Endothelial cell of umbilical vein (primary cell): ENCODE results near the gene ADAMTS12. TPM values are rescaled to one million over a fixed set of nuclear protein-coding genes. Genes with fewer than 3 reads are reported as not detected.

ENCODE experiments used
- BruUV-seq: library from RNA; stranded (reverse); fragments of 400-500 nt; replicated peaks from 2 replicates; lab custom pipeline; 2021; lab: Mats Ljungman, UMichigan
- CTCF ChIA-PET: fragments of 300-600, 350-600 bp; sonication (Branson Sonifier 250); formaldehyde crosslinking; loops from one replicate; lab custom pipeline; 2021; ENCODE audit warnings: antibody characterized with exemption, inconsistent platforms; lab: Charles Lee
- POLR2A ChIA-PET: fragments of 300-600, 350-600 bp; sonication (Branson Sonifier 250); formaldehyde crosslinking; loops from one replicate; lab custom pipeline; 2021; ENCODE audit warnings: antibody characterized with exemption, inconsistent platforms; lab: Charles Lee
- DNase-seq: peaks from one replicate; pipeline ENCODE4 v3.0.0-alpha.2; 2011; ENCODE audit warnings: low read depth, low spot score
- FAIRE-seq: peaks from 2 replicates; lab custom pipeline; 2011; peaks lifted over from hg19 to GRCh38; lab: Jason Lieb, UNC
- H2AFZ ChIP-seq: 2 replicates; pipeline ENCODE4 v1.6.0; 2012; ENCODE audit warnings: low read depth, low read length, control low read depth, inconsistent platforms
- H3K27ac ChIP-seq: 2 replicates; pipeline ENCODE4 v1.5.1; 2011; ENCODE audit warnings: low read depth, mild to moderate bottlenecking, control low read depth, low read length, moderate library complexity; ENCODE audit not compliant: insufficient read depth
- H3K27me3 ChIP-seq, 2 experiments: 2 replicates each; pipeline versions ENCODE4 v1.6.0 to v1.6.1; 2011; ENCODE audit warnings: low read length in 2 of 2, mixed read lengths in 1 of 2; ENCODE audit not compliant: control insufficient read depth in 2 of 2, insufficient read depth in 2 of 2
- H3K36me3 ChIP-seq, 2 experiments: 2 replicates in 1 of 2; 3 replicates in 1 of 2; pipeline ENCODE4 v1.5.1; 2011; ENCODE audit warnings: low read length in 2 of 2, mild to moderate bottlenecking in 1 of 2, moderate library complexity in 1 of 2; ENCODE audit not compliant: control insufficient read depth in 2 of 2, insufficient read depth in 2 of 2; ENCODE audit errors: extremely low read depth in 1 of 2
- H3K4me1 ChIP-seq: 3 replicates; pipeline ENCODE4 v1.5.1; 2011; ENCODE audit warnings: mild to moderate bottlenecking, low read length; ENCODE audit not compliant: control insufficient read depth, insufficient read depth; ENCODE audit errors: extremely low read depth
- H3K4me2 ChIP-seq: 2 replicates; pipeline ENCODE4 v1.6.1; 2011; ENCODE audit warnings: low read length, control low read depth, mixed read lengths; ENCODE audit not compliant: insufficient read depth
- H3K4me3 ChIP-seq, 3 experiments: fragments of 200-600 bp in 1 of 3; sonication (generic), shearing (Covaris generic) in 1 of 3; replicated peaks in 1 of 3; 2 replicates each; pipeline ENCODE4 v1.5.1; 2011 to 2016; ENCODE audit warnings: control low read depth in 3 of 3, low read length in 3 of 3, mild to moderate bottlenecking in 2 of 3, inconsistent platforms in 1 of 3, low read depth in 1 of 3, moderate library complexity in 1 of 3; ENCODE audit not compliant: insufficient read depth in 1 of 3
- H3K79me2 ChIP-seq: 2 replicates; pipeline ENCODE4 v1.6.0; 2012; ENCODE audit warnings: low read length, inconsistent platforms; ENCODE audit not compliant: control insufficient read depth, insufficient read depth
- H3K9ac ChIP-seq: replicated peaks from 2 replicates; pipeline ENCODE3; 2011; ENCODE audit warnings: low read length, control low read depth; ENCODE audit not compliant: insufficient read depth; ENCODE audit errors: extremely low read depth
- H3K9me1 ChIP-seq: replicated peaks from 3 replicates; pipeline ENCODE4 v1.6.0; 2011; ENCODE audit warnings: mild to moderate bottlenecking, low read length; ENCODE audit not compliant: control insufficient read depth, insufficient read depth; ENCODE audit errors: extremely low read depth
- H3K9me3 ChIP-seq: replicated peaks from 2 replicates; pipeline ENCODE4 v1.5.1; 2012; ENCODE audit warnings: low read length, inconsistent platforms; ENCODE audit not compliant: control insufficient read depth, insufficient read depth
- H4K20me1 ChIP-seq: replicated peaks from 2 replicates; pipeline ENCODE3; 2011; ENCODE audit warnings: mild to moderate bottlenecking, low read length; ENCODE audit not compliant: control insufficient read depth, insufficient read depth; ENCODE audit errors: extremely low read depth
- CTCF ChIP-seq, 2 donors: IDR thresholded peaks; 1 replicate in 1 of 2; 2 replicates in 1 of 2; pipeline ENCODE4 v1.5.1; 2011; ENCODE audit warnings: low read length in 2 of 2, mild to moderate bottlenecking in 2 of 2, moderate library complexity in 2 of 2, control low read depth in 1 of 2, inconsistent platforms in 1 of 2, low read depth in 1 of 2; ENCODE audit not compliant: insufficient read depth in 1 of 2; ENCODE audit errors: extremely low read depth in 1 of 2
- EZH2 ChIP-seq: IDR thresholded peaks from 2 replicates; pipeline ENCODE4 v1.6.1; 2012; ENCODE audit warnings: borderline replicate concordance, low read depth, mild to moderate bottlenecking, moderate library complexity, low read length, inconsistent platforms; ENCODE audit not compliant: severe bottlenecking
- FOS ChIP-seq: IDR thresholded peaks from 2 replicates; pipeline ENCODE4 v1.6.1; 2011; ENCODE audit warnings: mild to moderate bottlenecking, low read length, moderate library complexity, borderline replicate concordance; ENCODE audit not compliant: insufficient read depth
- GATA2 ChIP-seq: IDR thresholded peaks from 2 replicates; pipeline ENCODE4 v1.7.0; 2011; ENCODE audit warnings: low read depth, mild to moderate bottlenecking, moderate library complexity, mixed read lengths, low read length; ENCODE audit not compliant: insufficient read length, insufficient read depth
- JUN ChIP-seq: IDR thresholded peaks from 2 replicates; pipeline ENCODE4 v1.6.1; 2011; ENCODE audit warnings: borderline replicate concordance, low read depth; ENCODE audit not compliant: insufficient read length, insufficient read depth
- MAX ChIP-seq: IDR thresholded peaks from 2 replicates; pipeline ENCODE4 v1.6.1; 2011; ENCODE audit not compliant: insufficient read depth, insufficient read length
- MYC ChIP-seq: IDR thresholded peaks from one replicate; pipeline ENCODE4 v1.6.1; 2011; ENCODE audit warnings: mild to moderate bottlenecking, low read depth, low read length
- POLR2A ChIP-seq: IDR thresholded peaks from 2 replicates; pipeline ENCODE4 v1.6.1; 2012; ENCODE audit warnings: low read depth, mild to moderate bottlenecking, control low read depth, low read length
- POLR2AphosphoS5 ChIP-seq: IDR thresholded peaks from 2 replicates; pipeline ENCODE4 v1.6.1; 2012; ENCODE audit warnings: low read depth, mild to moderate bottlenecking, control low read depth, low read length, moderate library complexity; ENCODE audit not compliant: insufficient read depth
- dilution Hi-C: fragments of 300-500 bp; cut with MboI; formaldehyde crosslinking; loops from one replicate; pipeline ENCODE4 v1.15.0; 2019; ENCODE audit warnings: low sequenced_read_pairs; ENCODE audit not compliant: extremely low pct_ligation_motif_present
- intact Hi-C: fragments of 100-400 bp; cut with micrococcal nuclease; formaldehyde crosslinking; loops from one replicate; pipeline ENCODE4 v1.10.0; 2022
- polyA plus RNA-seq, 4 experiments: library from polyadenylated mRNA; depleted of rRNA in 3 of 4; stranded (reverse) in 3 of 4; unstranded in 1 of 4; fragments of >200 nt; gene quantifications; 2 replicates each; pipeline versions ENCODE4 v1.2.1 to v1.2.3, GENCODE V29; 2011 to 2012; ENCODE audit warnings: missing spikeins in 1 of 4
- total RNA-seq: library from RNA; stranded (reverse); gene quantifications from 2 replicates; pipeline ENCODE4 v1.2.3, GENCODE V29; 2021

ADAMTS12 gene
- total and polyA plus RNA-seq, 2 donors (not counting 3 experiments of a cell fraction or from before 2014, with no cell fraction given), result 0.88 TPM; not detected in 1

- no TSS peak for BruUV-seq
- no peak for FAIRE-seq
- H4K20me1 ChIP-seq, result no peaks in the 10 kb centered on the region
- no peaks in the 10 kb centered on the region for H3K36me3 ChIP-seq
- CTCF ChIA-PET, result interaction anchor here (1.8 kb wide), 1 partner anchor 48 kb away, joined by 5 read pairs; no protein-coding TSS in a partner anchor
- no peak for TF ChIP-seq POLR2AphosphoS5
- no peak for TF ChIP-seq EZH2
- TF ChIP-seq CTCF (IDR thresholded peaks at IDR 0.05; ENCODE audit: extremely low read depth in 1 of 2, insufficient read depth in 1 of 2, low read depth in 1 of 2, low read length in 2 of 2), result no peak
- no peak for TF ChIP-seq MYC
- TF ChIP-seq FOS, result no peak
- TF ChIP-seq GATA2, result no peak
- TF ChIP-seq MAX, result no peak
- no peak for TF ChIP-seq JUN
- TF ChIP-seq POLR2A, result no peak
- no peak overlapping the region for H3K9ac ChIP-seq
- no peak overlapping the region for H3K27ac ChIP-seq
- H3K9me3 ChIP-seq, result no peaks in the 10 kb centered on the region
- H3K4me3 ChIP-seq, result no peak overlapping the region
- intact Hi-C loops (no loop called here), dilution Hi-C loops (no loop called here)
- no peaks in the 10 kb centered on the region for H3K27me3 ChIP-seq
- no peak overlapping the region for H2AFZ ChIP-seq
- DNase-seq, result no peak
- no peaks in the 10 kb centered on the region for H3K9me1 ChIP-seq
- no peak overlapping the region for H3K4me2 ChIP-seq
- H3K79me2 ChIP-seq, result no peaks in the 10 kb centered on the region
- POLR2A ChIA-PET, result no interaction called here
- no peaks in the 10 kb centered on the region for H3K4me1 ChIP-seq
These were observed 254.8 kb downstream of the ADAMTS12 start for GRCh38 chr5:33637011-33637410.
